Bronchial epithelial cell (primary cell): Measurements from ENCODE around the gene FARS2. TPM values are rescaled to one million over a fixed set of nuclear protein-coding genes. Genes with fewer than 3 reads are reported as not detected.

Experiments
- DNase-seq: peaks from one replicate; pipeline ENCODE4 v3.0.0-alpha.2; 2010; ENCODE audit warnings: low read depth
- FAIRE-seq: peaks from 2 replicates; lab custom pipeline; 2011; peaks lifted over from hg19 to GRCh38; lab: Jason Lieb, UNC
- H3K27me3 ChIP-seq: 2 replicates; pipeline ENCODE4 v1.5.1; 2011; ENCODE audit warnings: low read length; ENCODE audit not compliant: control insufficient read depth, insufficient read depth
- H3K36me3 ChIP-seq: 2 replicates; pipeline ENCODE4 v1.5.1; 2011; ENCODE audit warnings: low read length; ENCODE audit not compliant: control insufficient read depth, insufficient read depth
- H3K4me3 ChIP-seq: 2 replicates; pipeline ENCODE4 v1.5.1; 2011; ENCODE audit warnings: mild to moderate bottlenecking, low read depth, low read length, control low read depth
- total RNA-seq: library from RNA; depleted of rRNA; stranded (reverse); fragments of >200 nt; gene quantifications from 2 replicates; pipeline ENCODE4 v1.2.1, GENCODE V29; 2014
- TF ChIP-seq, protein P1 (sequence below): IDR thresholded peaks from 2 replicates; pipeline ENCODE4 v1.5.1; 2011; ENCODE audit warnings: mild to moderate bottlenecking, moderate library complexity, low read length, control low read depth, inconsistent platforms; ENCODE audit not compliant: insufficient read depth, severe bottlenecking

Gene FARS2
- total RNA-seq, 1 donor from 2014 or later: 27.4 TPM

DNA sequence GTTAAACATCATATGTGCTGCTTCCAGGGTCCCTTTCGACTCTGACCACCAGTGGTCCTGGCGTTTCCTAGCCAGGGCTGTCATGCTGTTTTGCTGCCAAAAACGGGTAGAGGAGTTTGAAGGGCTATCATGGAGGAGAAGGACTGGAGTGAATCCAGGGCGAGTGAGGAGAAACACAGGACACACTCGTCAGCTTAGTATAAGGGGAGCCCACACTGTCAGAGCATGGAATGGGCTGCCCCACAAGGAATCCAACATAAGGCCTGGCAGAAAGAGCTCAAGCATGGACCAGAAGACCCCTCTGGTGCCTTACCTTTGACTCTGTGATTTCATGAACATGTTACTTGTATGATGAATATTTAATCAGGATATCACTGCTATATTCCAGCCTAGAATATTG is 498.3 kb downstream of the FARS2 start:
- TF ChIP-seq, protein P1, sequence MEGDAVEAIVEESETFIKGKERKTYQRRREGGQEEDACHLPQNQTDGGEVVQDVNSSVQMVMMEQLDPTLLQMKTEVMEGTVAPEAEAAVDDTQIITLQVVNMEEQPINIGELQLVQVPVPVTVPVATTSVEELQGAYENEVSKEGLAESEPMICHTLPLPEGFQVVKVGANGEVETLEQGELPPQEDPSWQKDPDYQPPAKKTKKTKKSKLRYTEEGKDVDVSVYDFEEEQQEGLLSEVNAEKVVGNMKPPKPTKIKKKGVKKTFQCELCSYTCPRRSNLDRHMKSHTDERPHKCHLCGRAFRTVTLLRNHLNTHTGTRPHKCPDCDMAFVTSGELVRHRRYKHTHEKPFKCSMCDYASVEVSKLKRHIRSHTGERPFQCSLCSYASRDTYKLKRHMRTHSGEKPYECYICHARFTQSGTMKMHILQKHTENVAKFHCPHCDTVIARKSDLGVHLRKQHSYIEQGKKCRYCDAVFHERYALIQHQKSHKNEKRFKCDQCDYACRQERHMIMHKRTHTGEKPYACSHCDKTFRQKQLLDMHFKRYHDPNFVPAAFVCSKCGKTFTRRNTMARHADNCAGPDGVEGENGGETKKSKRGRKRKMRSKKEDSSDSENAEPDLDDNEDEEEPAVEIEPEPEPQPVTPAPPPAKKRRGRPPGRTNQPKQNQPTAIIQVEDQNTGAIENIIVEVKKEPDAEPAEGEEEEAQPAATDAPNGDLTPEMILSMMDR: no peak
- FAIRE-seq: no peak
- Histone ChIP-seq H3K4me3 (no peak overlapping the region), H3K27me3 (no peaks in the 10 kb centered on the region), H3K36me3 (no peaks in the 10 kb centered on the region)
- DNase-seq: no peak

DNA sequence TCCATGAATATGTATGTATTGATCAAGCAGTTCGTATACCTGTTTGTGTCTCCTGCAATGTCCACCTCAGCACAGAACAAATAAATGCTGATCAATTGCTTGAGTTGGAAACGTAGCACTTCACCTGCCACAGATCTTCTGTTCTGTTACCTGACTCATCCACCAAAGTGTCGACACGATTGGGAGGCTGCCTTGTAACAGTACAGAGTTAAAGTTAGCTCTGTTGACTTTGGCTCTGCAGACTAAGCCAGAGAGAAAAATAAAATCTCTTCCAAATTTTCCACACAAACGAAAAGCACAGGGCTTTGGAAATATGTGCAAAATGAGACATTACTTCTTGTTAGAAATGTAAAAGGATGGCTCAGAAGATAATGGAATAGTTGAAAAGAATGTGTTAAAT is 500.1 kb downstream of the FARS2 start:
- FAIRE-seq (no peak), DNase-seq (no peak)
- TF ChIP-seq, protein P1: no peak
- no peaks in the 10 kb centered on the region for H3K27me3 ChIP-seq
- H3K36me3 ChIP-seq: no peaks in the 10 kb centered on the region
- H3K4me3 ChIP-seq: no peak overlapping the region

DNA sequence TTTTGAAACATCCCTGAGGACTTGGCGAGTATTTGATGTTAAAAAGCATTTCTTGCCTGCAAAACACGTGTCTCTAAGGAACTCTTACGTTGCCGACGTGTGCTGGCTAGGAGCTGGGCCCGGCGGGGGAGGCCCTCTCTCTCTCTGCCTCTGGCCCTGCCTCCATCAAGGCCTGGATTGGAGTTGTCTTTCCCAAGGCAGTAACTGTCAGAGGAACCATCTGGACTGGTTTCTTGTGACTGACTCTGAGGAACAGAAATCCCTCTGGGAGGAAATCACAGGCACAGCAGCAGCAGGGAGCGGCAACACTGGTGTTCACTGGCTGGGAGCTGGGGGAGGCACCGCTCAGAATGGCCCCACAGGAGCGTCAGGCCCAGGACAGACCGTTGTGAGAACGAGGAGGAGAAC is 501.3 kb downstream of the FARS2 start:
- no peak for DNase-seq
- TF ChIP-seq, protein P1: no peak
- Histone ChIP-seq H3K27me3 (no peaks in the 10 kb centered on the region), H3K36me3 (no peaks in the 10 kb centered on the region), H3K4me3 (no peak overlapping the region)
- no peak for FAIRE-seq

DNA sequence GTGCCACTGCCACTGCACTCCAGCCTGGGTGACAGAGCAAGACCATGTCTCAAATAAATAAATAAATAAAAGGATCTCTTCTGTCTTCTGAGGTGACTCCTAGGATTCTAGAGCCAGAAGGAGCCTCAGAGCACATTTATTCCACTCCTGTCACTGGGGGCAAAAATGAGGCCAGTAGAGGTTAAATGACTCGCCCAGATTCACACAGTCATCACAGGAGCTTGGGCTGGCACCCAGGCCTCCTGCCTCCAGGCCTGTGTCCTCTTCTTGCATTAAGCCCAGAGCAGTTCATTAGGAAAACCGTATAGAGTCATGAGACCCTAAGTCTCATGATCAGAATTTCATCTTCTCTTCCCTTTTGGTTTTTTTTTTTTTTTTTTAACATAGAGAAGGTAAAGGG is 502.1 kb downstream of the FARS2 start:
- TF ChIP-seq, protein P1: no peak
- DNase-seq: no peak
- Histone ChIP-seq H3K4me3 (no peak overlapping the region), H3K36me3 (no peaks in the 10 kb centered on the region), H3K27me3 (no peaks in the 10 kb centered on the region)
- no peak for FAIRE-seq

DNA sequence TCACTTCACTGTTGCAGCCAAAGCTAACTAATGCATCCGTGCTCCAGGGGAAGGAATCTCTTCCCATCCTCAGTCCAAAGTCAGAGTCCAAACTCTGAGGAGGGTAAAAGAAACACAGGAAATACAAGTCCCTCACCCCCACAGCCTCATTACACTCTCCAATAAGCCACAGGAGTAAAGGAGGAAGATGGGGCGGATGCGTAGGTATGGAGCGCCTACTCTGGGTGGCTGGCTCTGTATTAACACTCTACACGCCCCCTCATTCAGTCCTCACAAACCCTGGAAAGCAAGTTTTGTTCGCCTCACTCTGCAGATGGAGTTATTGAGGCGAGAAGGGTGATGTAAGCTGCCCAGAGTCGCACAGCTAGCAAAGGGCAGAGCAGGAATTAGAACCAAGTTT is 502.6 kb downstream of the FARS2 start:
- TF ChIP-seq, protein P1: no peak
- Histone ChIP-seq H3K4me3 (no peak overlapping the region), H3K36me3 (no peaks in the 10 kb centered on the region), H3K27me3 (no peaks in the 10 kb centered on the region)
- DNase-seq (no peak), FAIRE-seq (no peak)

DNA sequence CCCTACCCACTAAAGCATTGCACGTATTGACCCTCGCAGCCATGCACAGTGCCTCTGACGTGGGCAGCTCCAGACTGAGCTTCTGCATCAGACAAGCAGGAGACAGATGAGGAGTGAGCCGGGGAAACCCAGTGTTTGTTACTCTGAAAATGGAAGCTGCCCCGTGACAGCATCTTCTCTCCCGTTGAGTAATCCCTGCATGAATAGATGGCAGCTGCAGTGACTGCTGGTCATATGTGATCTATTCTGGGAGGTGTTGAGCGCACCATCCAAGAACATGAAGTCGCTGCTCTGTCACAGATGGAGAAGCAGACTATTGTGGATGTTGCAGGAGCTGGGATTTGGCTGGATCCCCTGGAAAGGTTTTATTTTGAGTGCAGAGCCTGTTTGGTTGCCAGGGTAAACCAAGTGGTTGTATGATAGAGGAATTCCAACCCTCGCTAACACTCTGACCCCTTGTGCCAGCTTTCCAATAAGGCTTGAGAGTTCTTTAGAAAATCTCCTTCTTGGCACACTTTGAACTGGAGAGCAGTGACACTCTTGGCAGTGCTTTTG is 503.2 kb downstream of the FARS2 start:
- TF ChIP-seq, protein P1: no peak
- no peak for DNase-seq

More for the DNA sequence above, 503.2 kb downstream of the FARS2 start:
- no peaks in the 10 kb centered on the region for H3K36me3 ChIP-seq
- no peaks in the 10 kb centered on the region for H3K27me3 ChIP-seq
- no peak for FAIRE-seq
- H3K4me3 ChIP-seq: no peak overlapping the region
